NOMO-1 treated with dmso at 0.1 percent for 144 hours (cell line): ENCODE results near the gene DEPDC4.
"Not testable (repeated sequence)": the region's sequence is repeated elsewhere in the genome, so short reads cannot be mapped to it uniquely, and the experiment has no call there.

Experiments
- DNase-seq: peaks from one replicate; lab custom pipeline; 2025; ENCODE audit not compliant: unreplicated experiment; lab: John Stamatoyannopoulos, UW

DEPDC4 gene

GRCh38 chr12:100265107-100265506 is 1.8 kb downstream of the DEPDC4 start:
- DNase-seq: not testable (repeated sequence)

DNA sequence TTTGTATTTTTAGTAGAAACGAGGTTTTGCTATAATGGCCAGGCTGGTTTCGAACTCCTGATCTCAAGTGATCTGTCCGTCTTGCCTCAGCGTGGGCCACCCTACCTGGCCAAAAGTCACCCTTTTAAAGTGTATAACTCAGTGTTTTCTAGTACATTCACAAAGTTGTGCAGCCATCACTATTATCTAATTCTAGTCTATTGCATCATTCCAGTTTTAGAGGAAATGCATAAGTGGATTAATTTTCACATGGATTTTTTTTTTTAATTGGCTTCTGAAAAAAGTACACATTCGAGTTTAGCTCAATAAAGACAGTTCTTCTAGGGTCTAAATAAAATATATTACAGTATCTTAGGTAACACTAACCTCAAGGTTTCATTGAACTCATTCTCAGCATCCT is 3.7 kb downstream of the DEPDC4 start:
- DNase-seq: no peak

DNA sequence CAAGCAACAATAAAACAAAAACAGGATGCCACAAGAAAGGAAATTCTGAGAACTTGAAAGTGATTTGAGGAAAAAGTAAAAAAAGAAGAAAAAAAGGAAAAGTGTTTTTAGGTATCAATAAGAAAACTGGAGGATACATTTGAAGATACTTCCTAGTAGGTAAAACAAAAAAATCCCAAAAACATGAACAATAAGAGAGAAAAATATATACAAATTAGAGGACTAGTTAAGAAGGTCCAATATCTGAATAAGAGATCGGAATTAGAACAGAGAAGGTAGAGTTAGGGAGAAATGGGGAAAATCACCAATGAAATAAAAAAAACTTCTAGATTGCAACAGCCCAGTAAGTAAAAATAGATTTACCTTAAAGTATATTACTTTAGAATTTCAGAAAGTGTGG is 8.8 kb downstream of the DEPDC4 start:
- DNase-seq: no peak

DNA sequence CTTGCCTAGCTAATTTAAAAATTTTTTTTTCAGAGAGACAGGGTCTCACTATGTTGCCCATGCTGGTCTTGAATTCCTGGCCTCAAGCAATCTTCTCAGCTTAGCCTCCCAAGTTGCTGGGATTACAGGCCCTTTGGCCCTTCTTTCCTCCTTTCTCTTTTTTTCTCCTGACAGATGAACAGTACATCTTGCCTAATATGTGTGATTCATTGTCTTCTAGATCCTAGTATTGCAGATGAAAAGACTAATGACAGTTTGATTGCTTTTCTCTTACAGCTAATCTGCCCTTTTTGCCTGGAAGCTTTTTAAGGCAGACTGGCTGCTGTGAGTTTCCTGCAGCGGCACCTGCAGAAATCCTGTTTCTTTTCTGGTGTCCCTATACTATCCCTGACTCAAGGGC is 12.0 kb downstream of the DEPDC4 start:
- DNase-seq: no peak

GRCh38 chr12:100253437-100253836 is 13.4 kb downstream of the DEPDC4 start:
- DNase-seq: no peak

GRCh38 chr12:100251917-100252316 is 15.0 kb downstream of the DEPDC4 start:
- DNase-seq: no peak

- DNase-seq: no peak
Measured at GRCh38 chr12:100249941-100250340, 16.9 kb downstream of the DEPDC4 start.

DNA sequence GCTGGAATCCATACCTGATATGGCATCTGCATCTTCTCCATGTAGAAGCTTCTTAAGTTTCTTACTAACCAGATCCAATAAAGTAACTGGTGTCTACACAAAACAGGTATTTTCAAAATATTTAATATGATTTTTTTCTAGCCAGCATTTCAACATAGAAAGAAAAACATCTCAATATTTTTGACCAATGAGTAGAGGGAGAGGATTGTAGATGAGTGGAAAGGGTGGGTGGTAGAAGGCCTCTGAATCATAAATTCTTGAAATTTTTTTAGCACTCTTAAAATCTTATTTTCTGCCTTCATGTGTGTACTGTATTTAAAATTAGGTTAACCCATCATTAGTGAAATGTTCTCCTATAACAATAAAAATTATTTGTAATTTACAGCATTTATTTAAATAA is 18.0 kb downstream of the DEPDC4 start:
- no peak for DNase-seq

DNA sequence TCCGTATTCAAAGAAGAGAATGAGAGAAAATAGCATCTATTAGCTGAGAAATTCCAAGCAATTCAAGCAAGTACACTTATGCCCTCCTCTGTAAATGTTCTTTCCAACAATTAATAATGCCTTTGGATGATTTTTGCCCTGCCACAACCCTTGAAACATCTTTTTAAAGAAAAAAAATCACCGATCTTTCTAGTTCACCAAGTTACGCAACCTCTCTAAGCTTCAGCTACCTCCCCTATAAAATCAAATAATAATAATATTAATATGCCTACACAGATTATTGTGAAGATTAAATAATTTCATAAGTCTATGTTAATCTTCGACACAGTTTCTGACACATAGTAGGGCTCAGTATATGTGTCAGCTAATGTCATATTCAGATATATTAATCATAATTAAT is 19.1 kb downstream of the DEPDC4 start:
- DNase-seq: no peak

DNA sequence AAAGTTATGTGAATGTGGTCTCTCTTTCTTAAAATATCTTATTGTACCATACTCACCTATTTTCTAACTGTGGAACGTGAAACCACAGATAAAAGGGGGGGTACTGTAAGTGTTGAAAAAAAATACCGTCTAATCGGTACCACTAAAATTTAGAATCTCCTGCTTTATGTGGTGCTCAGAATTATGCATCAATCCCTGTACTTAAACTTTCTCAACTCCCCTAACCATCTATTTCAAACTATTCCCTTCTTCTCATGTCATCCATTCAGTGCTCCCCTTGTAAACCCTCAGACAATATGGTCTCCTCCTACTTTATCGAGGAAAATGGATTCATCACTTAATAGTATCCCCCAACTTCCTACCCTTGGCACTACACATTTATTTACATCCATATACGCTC is 23.7 kb downstream of the DEPDC4 start:
- DNase-seq: no peak

DNA sequence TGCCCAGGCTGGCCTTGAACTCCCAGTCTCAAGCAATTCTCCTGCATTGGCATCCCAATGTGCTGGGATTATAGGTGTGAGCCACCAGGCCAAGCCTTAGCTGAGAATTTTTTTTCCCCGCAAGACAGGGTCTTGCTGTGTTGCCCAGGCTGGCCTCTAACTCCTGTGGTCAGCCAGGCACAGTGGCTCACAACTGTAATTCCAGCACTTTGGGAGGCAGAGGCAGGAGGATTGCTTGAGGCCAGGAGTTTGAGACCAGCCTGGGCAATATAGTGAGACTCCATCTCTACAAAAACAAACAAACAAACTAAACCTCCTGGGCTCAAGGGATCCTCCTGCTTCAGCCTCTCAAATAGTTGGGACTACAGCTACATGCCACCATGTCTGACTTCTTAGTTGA is 27.3 kb downstream of the DEPDC4 start:
- DNase-seq: no peak

DNA sequence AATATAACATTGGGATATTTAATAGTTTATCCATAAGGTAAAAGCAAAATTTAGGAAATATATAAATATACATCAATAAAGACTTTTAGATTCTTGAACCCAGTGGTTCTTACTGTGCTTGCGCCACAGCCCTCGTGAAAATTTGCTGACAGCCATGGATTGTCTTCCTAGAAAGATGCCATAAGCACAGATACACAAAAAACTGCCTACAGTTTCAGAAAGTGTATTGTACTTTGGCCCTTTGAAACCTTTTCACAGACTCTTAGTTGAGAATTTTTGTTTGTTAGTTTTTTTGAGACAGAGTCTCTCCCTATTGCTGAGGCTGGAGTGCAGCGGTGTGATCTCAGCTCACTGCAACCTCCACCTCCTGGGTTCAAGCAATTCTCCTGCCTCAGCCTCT is 28.1 kb downstream of the DEPDC4 start:
- no peak for DNase-seq

- DNase-seq: no peak
Measured at GRCh38 chr12:100234591-100235304, 32.1 kb downstream of the DEPDC4 start.

- DNase-seq: no peak
Measured at GRCh38 chr12:100234166-100234565, 32.7 kb downstream of the DEPDC4 start.

DNA sequence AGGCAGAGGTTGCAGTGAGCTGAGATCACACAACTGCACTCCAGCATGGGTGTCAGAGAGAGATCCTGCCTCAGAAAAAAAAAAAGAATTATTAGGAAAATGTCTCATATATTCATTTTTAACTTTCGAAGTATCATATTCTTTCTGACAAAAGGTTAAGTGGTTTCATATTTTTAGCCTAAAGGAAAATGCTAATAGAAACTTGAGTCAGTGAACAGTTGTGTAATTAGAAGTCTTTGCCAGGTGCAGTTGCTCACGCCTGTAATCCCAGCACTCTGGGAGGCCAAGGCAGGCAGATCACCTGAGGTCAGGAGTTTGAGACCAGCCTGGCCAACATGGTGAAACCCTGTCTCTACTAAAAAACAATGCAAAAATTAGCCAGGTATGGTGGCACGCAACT is 35.0 kb downstream of the DEPDC4 start:
- DNase-seq: not testable (repeated sequence)

GRCh38 chr12:100229876-100230275 is 37.0 kb downstream of the DEPDC4 start:
- DNase-seq: peak; percentile 24

DNA sequence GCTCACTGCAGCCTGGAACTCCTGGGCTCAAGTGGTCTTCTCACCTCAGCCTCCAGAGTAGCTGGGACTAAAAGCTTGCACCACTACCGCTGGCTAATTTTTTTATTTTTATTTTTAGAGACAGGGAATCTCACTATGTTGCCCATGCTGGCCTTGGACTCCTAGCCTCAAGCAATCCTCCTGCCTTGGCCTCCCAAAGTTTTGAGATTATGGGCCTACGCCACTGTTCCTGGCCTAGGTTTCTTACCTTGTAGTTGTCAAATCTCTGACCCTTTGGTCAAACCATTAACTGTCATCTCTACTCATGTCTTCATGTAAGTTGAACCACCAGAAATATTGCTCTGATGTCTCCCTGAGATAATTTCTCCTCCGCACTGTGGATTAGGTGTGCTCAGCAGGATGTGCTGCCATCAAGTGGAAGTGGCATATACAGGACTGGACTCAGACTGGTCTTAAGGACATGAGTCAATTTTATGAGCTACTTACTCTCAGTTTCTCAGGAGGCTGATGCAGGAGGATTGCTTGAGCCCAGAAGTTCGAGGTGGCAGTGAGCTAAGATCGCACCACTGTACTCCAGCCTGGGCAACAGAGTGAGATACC is 37.7 kb downstream of the DEPDC4 start:
- DNase-seq: no peak

DNA sequence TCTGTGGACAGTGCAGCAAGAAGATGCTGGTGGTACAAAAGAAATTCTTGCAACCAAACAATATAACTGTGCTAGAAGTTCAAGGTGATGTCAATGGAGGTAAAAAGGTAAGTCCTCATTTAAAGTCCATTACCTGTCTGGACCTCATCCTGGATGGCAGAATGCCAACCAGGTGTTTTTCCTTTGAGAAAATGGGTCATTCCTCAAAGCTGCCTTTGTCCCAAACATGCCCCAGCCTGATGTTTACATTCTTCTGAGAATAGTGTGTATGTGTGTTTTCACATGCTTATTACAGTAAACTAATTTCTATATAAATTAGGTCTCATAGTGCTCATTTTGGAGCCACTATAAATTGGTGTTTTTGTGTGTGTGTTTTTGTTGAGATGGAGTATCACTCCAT is 41.4 kb downstream of the DEPDC4 start:
- DNase-seq: no peak

DNA sequence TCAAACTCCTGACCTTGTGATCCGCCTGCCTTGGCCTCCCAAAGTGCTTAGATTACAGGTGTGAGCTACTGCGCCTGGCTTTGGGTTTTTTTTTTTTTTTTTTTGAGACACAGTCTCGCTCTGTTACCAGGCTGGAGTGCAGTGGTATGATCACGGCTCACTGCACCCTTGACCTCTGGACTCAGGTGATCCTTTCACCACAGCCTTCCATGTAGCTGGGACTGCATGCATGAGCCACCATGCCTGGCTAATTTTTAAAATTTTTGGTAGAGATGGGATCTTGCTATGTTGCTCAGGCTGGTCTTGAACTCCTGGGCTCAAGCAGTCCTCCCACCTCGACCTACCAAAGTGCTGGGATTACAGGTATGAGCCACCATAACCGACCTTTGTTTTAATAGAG is 44.7 kb downstream of the DEPDC4 start:
- DNase-seq: not testable (repeated sequence)

- DNase-seq: no peak
Measured at GRCh38 chr12:100221523-100221922, 45.4 kb downstream of the DEPDC4 start.

DNA sequence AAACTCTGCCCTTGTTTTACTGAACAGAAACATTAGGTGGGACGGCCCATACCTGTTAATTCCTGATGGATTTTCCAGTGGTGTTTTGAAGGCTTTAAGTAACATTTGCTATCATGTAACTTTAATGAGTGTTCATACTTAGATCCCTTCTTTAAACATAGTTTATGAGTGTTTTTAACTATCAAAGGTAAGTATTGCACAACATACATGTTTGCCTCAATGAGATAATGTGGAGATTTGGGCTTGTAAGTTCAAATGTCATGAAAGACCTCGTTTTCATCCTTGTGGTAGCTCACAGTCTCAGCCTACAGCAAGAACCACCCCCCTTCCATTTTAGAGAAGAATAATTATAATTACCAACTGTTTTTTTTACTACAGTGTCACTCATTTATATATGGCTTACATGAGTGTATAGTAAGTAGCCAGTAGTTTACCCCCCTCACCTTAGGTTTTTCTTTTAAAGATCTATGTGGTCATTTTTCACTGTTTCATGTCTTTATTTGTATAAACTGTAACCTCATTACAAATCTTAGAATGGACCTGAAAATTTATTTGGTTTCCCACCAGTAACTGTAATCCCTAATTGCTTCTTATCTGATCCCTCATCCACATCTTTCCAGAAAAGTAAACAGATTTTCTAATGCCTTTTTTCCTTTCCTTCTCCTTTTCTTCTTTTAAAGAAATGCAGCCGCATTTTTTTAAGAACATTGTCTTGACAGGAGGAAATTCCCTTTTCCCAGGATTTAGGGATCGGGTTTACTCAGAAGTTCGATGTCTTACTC is 47.4 kb downstream of the DEPDC4 start:
- DNase-seq: no peak

GRCh38 chr12:100216337-100216736 is 50.5 kb downstream of the DEPDC4 start:
- DNase-seq: no peak
